HEK293 (cell line): ENCODE results near the gene DFFA.

Source experiments
- KLF7 ChIP-seq: fragments of 450-650 bp; formaldehyde crosslinking; IDR thresholded peaks from 2 replicates; pipeline ENCODE4 v1.5.1; 2016; ENCODE audit warnings: missing biosample characterization, missing genetic modification characterization, borderline replicate concordance
- REPIN1 ChIP-seq: fragments of 450-650 bp; formaldehyde crosslinking; IDR thresholded peaks from 2 replicates; pipeline ENCODE4 v1.5.1; 2017; ENCODE audit warnings: missing biosample characterization, missing genetic modification characterization, low read depth
- ZFHX2 ChIP-seq: fragments of 450-650 bp; formaldehyde crosslinking; conservative IDR thresholded peaks from 2 replicates; pipeline ENCODE4 v1.5.1; 2016; ENCODE audit warnings: missing biosample characterization, missing genetic modification characterization
- ZNF132 ChIP-seq: fragments of 450-650 bp; formaldehyde crosslinking; IDR thresholded peaks from 2 replicates; pipeline ENCODE4 v1.5.1; 2017; ENCODE audit warnings: missing biosample characterization, missing genetic modification characterization, borderline replicate concordance
- ZNF140 ChIP-seq: fragments of 450-650 bp; formaldehyde crosslinking; IDR thresholded peaks from 2 replicates; pipeline ENCODE4 v1.5.1; 2016; ENCODE audit warnings: missing biosample characterization, missing genetic modification characterization
- ZNF146 ChIP-seq: fragments of 450-650 bp; formaldehyde crosslinking; IDR thresholded peaks from 2 replicates; pipeline ENCODE4 v1.5.1; 2016; ENCODE audit warnings: missing biosample characterization, missing genetic modification characterization
- ZNF214 ChIP-seq: fragments of 450-650 bp; formaldehyde crosslinking; IDR thresholded peaks from 2 replicates; pipeline ENCODE4 v1.5.1; 2017; ENCODE audit warnings: missing biosample characterization, mild to moderate bottlenecking, missing genetic modification characterization, borderline replicate concordance
- ZNF248 ChIP-seq: fragments of 450-650 bp; formaldehyde crosslinking; IDR thresholded peaks from 2 replicates; pipeline ENCODE4 v1.5.1; 2017; ENCODE audit warnings: missing biosample characterization, missing genetic modification characterization
- ZNF311 ChIP-seq: fragments of 450-650 bp; formaldehyde crosslinking; IDR thresholded peaks from 2 replicates; pipeline ENCODE4 v1.5.1; 2017; ENCODE audit warnings: missing biosample characterization, missing genetic modification characterization, borderline replicate concordance
- ZNF324 ChIP-seq: fragments of 450-650 bp; formaldehyde crosslinking; IDR thresholded peaks from 2 replicates; pipeline ENCODE4 v1.5.1; 2016; ENCODE audit warnings: missing biosample characterization, missing genetic modification characterization
- ZNF341 ChIP-seq: fragments of 450-650 bp; formaldehyde crosslinking; IDR thresholded peaks from 2 replicates; pipeline ENCODE4; 2016; ENCODE audit warnings: low read depth, missing biosample characterization, missing genetic modification characterization
- ZNF362 ChIP-seq: fragments of 450-650 bp; formaldehyde crosslinking; IDR thresholded peaks from 2 replicates; pipeline ENCODE4 v1.5.1; 2016; ENCODE audit warnings: missing biosample characterization, missing genetic modification characterization
- ZNF366 ChIP-seq: fragments of 450-650 bp; formaldehyde crosslinking; conservative IDR thresholded peaks from 2 replicates; pipeline ENCODE4 v1.5.1; 2016; ENCODE audit warnings: missing biosample characterization, missing genetic modification characterization
- ZNF394 ChIP-seq: fragments of 450-650 bp; formaldehyde crosslinking; IDR thresholded peaks from 2 replicates; pipeline ENCODE4 v1.5.1; 2016; ENCODE audit warnings: missing biosample characterization, missing genetic modification characterization, mild to moderate bottlenecking, moderate library complexity, borderline replicate concordance
- ZNF423 ChIP-seq: fragments of 450-650 bp; formaldehyde crosslinking; IDR thresholded peaks from 2 replicates; pipeline ENCODE4 v1.5.1; 2016; ENCODE audit warnings: missing biosample characterization, missing genetic modification characterization
- ZNF426 ChIP-seq: fragments of 450-650 bp; formaldehyde crosslinking; IDR thresholded peaks from 2 replicates; pipeline ENCODE4 v1.5.1; 2017; ENCODE audit warnings: missing biosample characterization, missing genetic modification characterization, mild to moderate bottlenecking, inconsistent platforms, moderate library complexity
- ZNF433 ChIP-seq: fragments of 450-650 bp; formaldehyde crosslinking; IDR thresholded peaks from 2 replicates; pipeline ENCODE4 v1.5.1; 2016; ENCODE audit warnings: missing biosample characterization, missing genetic modification characterization, low read depth
- ZNF530 ChIP-seq: fragments of 450-650 bp; formaldehyde crosslinking; IDR thresholded peaks from 2 replicates; pipeline ENCODE4 v1.5.1; 2016; ENCODE audit warnings: low read depth, missing biosample characterization, missing genetic modification characterization
- ZNF596 ChIP-seq: fragments of 450-650 bp; IDR thresholded peaks from 2 replicates; pipeline ENCODE4 v1.5.0; 2018; ENCODE audit warnings: missing biosample characterization, mild to moderate bottlenecking, missing genetic modification characterization, moderate library complexity
- ZNF621 ChIP-seq: fragments of 450-650 bp; formaldehyde crosslinking; IDR thresholded peaks from 2 replicates; pipeline ENCODE4 v1.5.1; 2017; ENCODE audit warnings: missing biosample characterization, missing genetic modification characterization
- ZNF670 ChIP-seq: fragments of 450-650 bp; formaldehyde crosslinking; IDR thresholded peaks from 2 replicates; pipeline ENCODE4 v1.5.1; 2016; ENCODE audit warnings: missing biosample characterization, missing genetic modification characterization, low read depth
- ZNF76 ChIP-seq: fragments of 450-650 bp; formaldehyde crosslinking; IDR thresholded peaks from 2 replicates; pipeline ENCODE4; 2016; ENCODE audit warnings: low read depth, missing biosample characterization, missing genetic modification characterization, borderline replicate concordance
- ZNF837 ChIP-seq: fragments of 450-650 bp; formaldehyde crosslinking; IDR thresholded peaks from 2 replicates; pipeline ENCODE4 v1.5.1; 2016; ENCODE audit warnings: missing biosample characterization, missing genetic modification characterization
- ZSCAN16 ChIP-seq: fragments of 450-650 bp; formaldehyde crosslinking; IDR thresholded peaks from 2 replicates; pipeline ENCODE4 v1.5.1; 2016; ENCODE audit warnings: missing biosample characterization, missing genetic modification characterization
- ZXDB ChIP-seq: fragments of 450-650 bp; formaldehyde crosslinking; IDR thresholded peaks from 2 replicates; pipeline ENCODE4 v1.5.1; 2016; ENCODE audit warnings: missing biosample characterization, missing genetic modification characterization
- TF ChIP-seq, protein P1 (sequence below): fragments of 450-650 bp; formaldehyde crosslinking; IDR thresholded peaks from 2 replicates; pipeline ENCODE4 v1.5.1; 2016; ENCODE audit warnings: missing biosample characterization, missing genetic modification characterization, borderline replicate concordance
- TF ChIP-seq, protein P2 (sequence below): fragments of 450-650 bp; formaldehyde crosslinking; IDR thresholded peaks from 2 replicates; pipeline ENCODE4 v1.5.1; 2016; ENCODE audit warnings: missing biosample characterization, missing genetic modification characterization
- TF ChIP-seq, protein P3 (sequence below): fragments of 450-650 bp; formaldehyde crosslinking; IDR thresholded peaks from 2 replicates; pipeline ENCODE4 v1.5.1; 2016; ENCODE audit warnings: missing biosample characterization, missing genetic modification characterization
- TF ChIP-seq, protein P4 (sequence below): fragments of 450-650 bp; formaldehyde crosslinking; IDR thresholded peaks from 2 replicates; pipeline ENCODE4 v1.5.1; 2017; ENCODE audit warnings: missing biosample characterization, missing genetic modification characterization

The DFFA gene

GRCh38 chr1:10472220-10473144, at the start of gene DFFA (continued):
- TF ChIP-seq ZSCAN16 (tag by site-specific recombination) (no peak), ZNF132 (tag by site-specific recombination) (no peak), ZNF146 (tag by site-specific recombination) (no peak), ZNF394 (tag by site-specific recombination) (peak; percentile 47), ZNF596 (tag by site-specific recombination) (no peak), ZNF837 (tag by site-specific recombination) (no peak), ZNF530 (tag by site-specific recombination) (no peak), ZNF248 (tag by site-specific recombination) (no peak), ZNF670 (no peak), ZNF433 (tag by site-specific recombination) (no peak), ZXDB (tag by site-specific recombination) (peak; percentile 93), ZNF311 (tag by site-specific recombination) (no peak), ZFHX2 (tag by site-specific recombination) (peak; percentile 74), REPIN1 (tag by site-specific recombination) (no peak; the same call in 1 of the 2 replicates), KLF7 (tag by site-specific recombination) (no peak; the same call in 1 of the 2 replicates), ZNF366 (no peak), ZNF76 (peak; percentile 99), ZNF341 (peak; percentile 75), ZNF426 (tag by site-specific recombination) (no peak), ZNF140 (tag by site-specific recombination) (no peak), ZNF362 (tag by site-specific recombination) (no peak), ZNF423 (tag by site-specific recombination) (no peak), ZNF621 (tag by site-specific recombination) (no peak), ZNF214 (tag by site-specific recombination) (no peak), ZNF324 (tag by site-specific recombination) (peak; percentile 80; the same call in 1 of the 2 replicates)
- TF ChIP-seq, protein P1, sequence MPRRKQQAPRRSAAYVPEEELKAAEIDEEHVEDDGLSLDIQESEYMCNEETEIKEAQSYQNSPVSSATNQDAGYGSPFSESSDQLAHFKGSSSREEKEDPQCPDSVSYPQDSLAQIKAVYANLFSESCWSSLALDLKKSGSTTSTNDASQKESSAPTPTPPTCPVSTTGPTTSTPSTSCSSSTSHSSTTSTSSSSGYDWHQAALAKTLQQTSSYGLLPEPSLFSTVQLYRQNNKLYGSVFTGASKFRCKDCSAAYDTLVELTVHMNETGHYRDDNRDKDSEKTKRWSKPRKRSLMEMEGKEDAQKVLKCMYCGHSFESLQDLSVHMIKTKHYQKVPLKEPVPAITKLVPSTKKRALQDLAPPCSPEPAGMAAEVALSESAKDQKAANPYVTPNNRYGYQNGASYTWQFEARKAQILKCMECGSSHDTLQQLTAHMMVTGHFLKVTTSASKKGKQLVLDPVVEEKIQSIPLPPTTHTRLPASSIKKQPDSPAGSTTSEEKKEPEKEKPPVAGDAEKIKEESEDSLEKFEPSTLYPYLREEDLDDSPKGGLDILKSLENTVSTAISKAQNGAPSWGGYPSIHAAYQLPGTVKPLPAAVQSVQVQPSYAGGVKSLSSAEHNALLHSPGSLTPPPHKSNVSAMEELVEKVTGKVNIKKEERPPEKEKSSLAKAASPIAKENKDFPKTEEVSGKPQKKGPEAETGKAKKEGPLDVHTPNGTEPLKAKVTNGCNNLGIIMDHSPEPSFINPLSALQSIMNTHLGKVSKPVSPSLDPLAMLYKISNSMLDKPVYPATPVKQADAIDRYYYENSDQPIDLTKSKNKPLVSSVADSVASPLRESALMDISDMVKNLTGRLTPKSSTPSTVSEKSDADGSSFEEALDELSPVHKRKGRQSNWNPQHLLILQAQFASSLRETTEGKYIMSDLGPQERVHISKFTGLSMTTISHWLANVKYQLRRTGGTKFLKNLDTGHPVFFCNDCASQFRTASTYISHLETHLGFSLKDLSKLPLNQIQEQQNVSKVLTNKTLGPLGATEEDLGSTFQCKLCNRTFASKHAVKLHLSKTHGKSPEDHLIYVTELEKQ (tag by site-specific recombination): no peak
- TF ChIP-seq, protein P2, sequence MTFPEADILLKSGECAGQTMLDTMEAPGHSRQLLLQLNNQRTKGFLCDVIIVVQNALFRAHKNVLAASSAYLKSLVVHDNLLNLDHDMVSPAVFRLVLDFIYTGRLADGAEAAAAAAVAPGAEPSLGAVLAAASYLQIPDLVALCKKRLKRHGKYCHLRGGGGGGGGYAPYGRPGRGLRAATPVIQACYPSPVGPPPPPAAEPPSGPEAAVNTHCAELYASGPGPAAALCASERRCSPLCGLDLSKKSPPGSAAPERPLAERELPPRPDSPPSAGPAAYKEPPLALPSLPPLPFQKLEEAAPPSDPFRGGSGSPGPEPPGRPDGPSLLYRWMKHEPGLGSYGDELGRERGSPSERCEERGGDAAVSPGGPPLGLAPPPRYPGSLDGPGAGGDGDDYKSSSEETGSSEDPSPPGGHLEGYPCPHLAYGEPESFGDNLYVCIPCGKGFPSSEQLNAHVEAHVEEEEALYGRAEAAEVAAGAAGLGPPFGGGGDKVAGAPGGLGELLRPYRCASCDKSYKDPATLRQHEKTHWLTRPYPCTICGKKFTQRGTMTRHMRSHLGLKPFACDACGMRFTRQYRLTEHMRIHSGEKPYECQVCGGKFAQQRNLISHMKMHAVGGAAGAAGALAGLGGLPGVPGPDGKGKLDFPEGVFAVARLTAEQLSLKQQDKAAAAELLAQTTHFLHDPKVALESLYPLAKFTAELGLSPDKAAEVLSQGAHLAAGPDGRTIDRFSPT (tag by site-specific recombination): no peak
- TF ChIP-seq, protein P3, sequence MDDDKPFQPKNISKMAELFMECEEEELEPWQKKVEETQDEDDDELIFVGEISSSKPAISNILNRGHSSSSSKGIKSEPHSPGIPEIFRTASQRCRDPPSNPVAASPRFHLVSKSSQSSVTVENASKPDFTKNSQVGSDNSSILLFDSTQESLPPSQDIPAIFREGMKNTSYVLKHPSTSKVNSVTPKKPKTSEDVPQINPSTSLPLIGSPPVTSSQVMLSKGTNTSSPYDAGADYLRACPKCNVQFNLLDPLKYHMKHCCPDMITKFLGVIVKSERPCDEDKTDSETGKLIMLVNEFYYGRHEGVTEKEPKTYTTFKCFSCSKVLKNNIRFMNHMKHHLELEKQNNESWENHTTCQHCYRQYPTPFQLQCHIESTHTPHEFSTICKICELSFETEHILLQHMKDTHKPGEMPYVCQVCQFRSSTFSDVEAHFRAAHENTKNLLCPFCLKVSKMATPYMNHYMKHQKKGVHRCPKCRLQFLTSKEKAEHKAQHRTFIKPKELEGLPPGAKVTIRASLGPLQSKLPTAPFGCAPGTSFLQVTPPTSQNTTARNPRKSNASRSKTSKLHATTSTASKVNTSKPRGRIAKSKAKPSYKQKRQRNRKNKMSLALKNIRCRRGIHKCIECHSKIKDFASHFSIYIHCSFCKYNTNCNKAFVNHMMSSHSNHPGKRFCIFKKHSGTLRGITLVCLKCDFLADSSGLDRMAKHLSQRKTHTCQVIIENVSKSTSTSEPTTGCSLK (tag by site-specific recombination): no peak
- TF ChIP-seq, protein P4, sequence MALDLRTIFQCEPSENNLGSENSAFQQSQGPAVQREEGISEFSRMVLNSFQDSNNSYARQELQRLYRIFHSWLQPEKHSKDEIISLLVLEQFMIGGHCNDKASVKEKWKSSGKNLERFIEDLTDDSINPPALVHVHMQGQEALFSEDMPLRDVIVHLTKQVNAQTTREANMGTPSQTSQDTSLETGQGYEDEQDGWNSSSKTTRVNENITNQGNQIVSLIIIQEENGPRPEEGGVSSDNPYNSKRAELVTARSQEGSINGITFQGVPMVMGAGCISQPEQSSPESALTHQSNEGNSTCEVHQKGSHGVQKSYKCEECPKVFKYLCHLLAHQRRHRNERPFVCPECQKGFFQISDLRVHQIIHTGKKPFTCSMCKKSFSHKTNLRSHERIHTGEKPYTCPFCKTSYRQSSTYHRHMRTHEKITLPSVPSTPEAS (tag by site-specific recombination): no peak
